Measurements from ENCODE around the gene CCDC24.

- TF ChIP-seq YY1 (IDR thresholded peaks at IDR 0.05) (no peak), CTCF (IDR thresholded peaks at IDR 0.05; ENCODE audit: low read depth, low read length, missing input control) (no peak), RXRA (IDR thresholded peaks at IDR 0.05) (no peak), TAF1 (conservative IDR thresholded peaks at IDR 0.05) (no peak), SP1 (IDR thresholded peaks at IDR 0.05) (no peak), MAX (IDR thresholded peaks at IDR 0.05) (no peak), RAD21 (IDR thresholded peaks at IDR 0.05) (no peak)
Measured at GRCh38 chr1:44035726-44036408, 44.5 kb downstream of the CCDC24 start.
